Inflammatory macrophage treated with lipopolysaccharide for 4 hours (primary cell): Measurements from ENCODE around the gene MFSD6.
"Not testable (repeated sequence)": the region's sequence is repeated elsewhere in the genome, so short reads cannot be mapped to it uniquely, and the experiment has no call there.

Source experiments
- DNase-seq: peaks from one replicate; pipeline ENCODE4 v3.0.0-alpha.2; 2020

The MFSD6 gene

DNA sequence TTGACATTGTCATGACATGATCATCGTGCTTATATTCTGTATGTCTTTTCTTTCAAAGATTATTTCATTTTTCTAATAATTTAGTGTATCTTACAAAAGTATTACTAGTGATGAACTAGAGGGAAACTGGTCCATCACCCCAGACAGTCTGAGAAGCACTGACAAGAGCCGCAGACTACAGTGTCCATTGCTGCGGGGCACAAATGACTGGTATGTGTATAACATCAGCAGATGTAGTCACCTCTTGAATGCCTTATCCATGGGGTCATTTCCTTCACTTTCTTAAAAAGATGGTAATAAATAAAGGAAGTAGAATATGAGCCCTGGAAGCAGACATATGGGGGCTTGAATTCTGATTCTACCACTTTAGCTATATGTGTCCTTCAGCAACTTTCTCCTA, 96.8 kb downstream of the MFSD6 start:
- no peak for DNase-seq

DNA sequence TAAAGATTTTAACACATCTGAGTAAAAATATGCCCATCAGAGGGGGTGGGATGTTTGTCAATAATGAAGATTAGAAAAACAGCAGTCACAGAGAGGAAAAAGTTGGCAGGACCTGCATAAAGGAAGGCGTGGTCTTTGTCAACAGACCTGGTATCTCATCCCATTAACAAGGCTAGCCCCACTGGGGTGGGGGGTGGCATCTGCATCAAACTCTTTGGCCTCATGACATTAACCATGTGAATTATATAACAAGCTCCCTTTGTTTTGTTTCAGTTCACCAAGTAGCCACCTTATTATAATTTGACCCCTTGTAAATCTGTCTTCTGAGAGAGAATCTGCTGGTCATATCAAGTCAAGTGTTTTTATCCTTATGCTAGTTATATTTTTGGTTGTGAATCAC, 97.5 kb downstream of the MFSD6 start:
- no peak for DNase-seq

DNA sequence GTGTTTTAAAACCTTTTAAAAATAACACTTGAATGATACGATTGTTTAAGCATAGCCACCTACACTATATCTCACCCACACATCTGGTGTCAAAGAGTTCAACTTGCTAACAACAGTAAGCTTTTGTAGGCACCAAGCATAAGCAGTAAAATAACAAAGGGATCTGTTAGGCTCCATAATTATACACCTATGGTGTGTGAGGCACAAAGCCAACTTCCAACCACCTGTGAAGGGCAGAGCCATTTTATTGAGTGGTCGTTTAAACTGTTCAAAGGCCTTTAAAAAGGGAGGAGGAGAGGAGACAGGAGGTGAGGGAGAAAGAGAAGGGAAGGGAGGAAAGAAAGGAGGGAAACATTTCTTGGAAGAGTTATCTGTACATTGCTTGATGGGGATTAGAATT, 98.5 kb downstream of the MFSD6 start:
- no peak for DNase-seq

DNA sequence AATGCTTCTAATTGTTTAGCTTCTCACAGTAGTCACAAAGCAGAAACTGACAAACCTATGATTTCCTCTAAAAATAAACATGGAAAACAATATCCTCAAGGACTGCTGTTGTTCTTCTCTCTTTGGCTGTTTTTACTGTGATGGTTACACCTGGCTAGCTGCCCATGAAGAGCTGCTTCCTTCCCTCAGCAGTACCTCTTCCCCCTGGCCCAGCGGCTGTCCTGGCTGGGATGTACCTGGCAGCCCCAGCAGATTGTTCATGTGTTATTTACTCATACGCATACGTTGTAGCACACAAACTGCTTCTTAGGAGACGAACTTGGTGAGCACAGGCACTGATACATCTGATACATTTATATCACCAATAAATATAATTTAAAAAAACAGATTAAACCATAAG, 99.0 kb downstream of the MFSD6 start:
- DNase-seq: no peak

DNA sequence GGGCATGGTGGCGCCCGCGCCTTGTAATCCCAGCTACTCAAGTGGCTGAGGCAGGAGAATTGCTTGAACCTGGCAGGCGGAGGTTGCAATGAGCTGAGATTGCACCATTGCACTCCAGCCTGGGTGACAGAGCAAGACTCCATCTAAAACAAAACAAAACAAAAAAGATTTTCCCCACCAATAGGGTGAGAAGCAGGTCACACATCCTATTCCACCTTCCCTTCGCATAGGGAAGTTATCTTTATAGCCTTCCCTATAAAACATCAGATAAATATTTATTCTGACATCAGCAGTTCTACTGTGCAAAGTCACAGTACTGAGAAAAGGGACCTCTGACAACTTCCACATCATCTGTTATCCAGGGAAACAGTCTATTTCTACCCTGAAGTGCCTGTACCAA, 101.7 kb downstream of the MFSD6 start:
- not testable (repeated sequence) for DNase-seq

DNA sequence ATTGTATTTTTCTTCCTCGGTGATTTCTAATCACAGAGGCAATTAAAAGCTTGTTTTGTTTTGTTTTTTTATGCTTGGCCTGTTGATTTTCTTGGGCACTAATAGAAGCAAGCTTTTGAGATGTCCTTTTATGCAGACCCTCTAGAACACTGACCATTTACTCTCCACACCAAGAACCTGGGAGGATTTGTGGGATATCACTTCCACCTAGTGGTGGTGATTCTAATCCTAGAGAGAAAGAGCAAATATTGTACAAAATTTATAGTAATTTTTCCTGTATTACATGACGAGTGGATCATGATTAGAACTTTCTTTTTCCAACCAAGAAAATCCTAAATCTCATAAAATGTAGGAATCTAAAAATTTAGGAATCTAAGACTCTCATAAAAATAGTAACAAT, 102.9 kb downstream of the MFSD6 start:
- no peak for DNase-seq

DNA sequence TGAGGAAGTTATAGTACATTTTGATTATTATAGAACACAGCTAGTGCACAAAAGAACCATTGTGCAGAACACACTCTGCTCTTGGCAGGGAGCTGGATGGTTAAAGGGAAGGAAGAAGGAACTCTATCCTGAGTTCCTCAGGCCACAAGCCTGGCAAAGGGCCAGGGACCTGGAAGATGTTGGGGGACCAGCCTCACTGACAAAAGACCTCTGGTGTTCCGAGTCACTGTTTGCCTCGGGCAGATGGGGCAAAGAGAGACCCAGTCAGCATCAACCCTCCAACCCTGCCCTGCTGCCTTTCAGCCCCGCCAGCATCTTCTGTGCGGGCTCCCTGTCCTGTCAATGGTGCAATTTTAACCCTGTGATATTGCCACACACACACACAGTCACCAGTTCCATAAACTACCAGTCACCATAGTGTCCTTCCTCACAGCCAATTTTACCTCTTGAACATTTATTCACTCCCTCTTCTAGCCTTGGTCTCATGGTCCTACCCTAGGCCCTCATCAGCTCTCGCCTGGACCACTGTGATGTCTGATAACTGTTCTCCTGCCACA, 104.5 kb downstream of the MFSD6 start:
- peak; percentile 40 for DNase-seq

DNA sequence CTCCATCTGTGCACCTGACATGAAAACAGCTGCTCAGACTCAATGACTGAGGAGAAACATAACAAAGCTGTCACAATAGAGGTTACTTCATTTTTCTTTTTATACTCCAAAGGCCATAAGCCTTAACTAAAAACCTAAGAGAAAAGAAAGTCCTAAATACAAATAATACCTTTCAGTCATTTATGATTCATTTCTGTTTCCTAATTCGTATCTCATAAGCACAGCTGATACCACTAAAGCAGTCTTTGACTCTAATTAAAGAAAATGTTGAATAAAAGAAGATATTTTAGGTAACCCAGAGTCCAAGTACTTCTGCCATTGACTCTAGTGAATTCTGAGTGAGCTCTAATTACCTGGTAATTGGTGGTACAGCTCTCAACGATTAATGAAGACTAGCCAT, 105.7 kb downstream of the MFSD6 start:
- no peak for DNase-seq

DNA sequence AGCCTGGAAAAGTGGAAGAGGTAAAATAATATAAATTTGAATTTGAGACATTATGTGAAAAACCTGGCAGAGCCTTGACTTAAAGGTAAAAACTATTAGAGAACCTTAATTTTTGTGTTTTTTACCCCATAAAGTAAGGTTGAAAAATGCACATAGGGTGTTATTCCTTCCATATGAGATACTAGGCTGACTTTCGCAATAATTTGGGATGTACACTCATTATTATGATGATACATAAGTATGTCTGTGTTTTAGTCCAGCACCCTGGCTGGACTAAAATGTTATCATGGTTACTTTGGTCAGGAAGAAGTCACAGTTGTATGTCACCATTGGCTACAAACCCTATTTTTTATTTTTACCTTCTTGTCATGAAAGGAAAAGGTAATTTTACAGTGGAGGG, 106.5 kb downstream of the MFSD6 start:
- no peak for DNase-seq

DNA sequence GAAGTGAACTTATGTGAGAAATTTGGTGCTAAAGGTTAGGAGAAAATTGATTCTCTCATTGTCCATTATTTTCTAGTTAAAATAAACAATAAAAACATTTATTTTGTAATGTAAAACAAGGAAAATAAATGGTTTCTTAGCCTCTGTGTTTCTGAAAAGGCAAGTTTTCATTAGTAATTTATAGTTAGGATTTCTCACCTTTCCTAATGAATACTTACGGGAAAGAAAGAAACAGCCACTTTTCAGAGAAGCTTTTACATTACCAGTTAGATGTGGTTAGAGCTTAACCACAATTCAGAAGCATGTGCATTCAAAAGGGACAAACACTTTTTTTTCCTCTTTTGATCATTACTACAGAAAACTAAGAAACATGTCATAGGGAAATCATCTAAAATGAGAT, 107.5 kb downstream of the MFSD6 start:
- DNase-seq: no peak

DNA sequence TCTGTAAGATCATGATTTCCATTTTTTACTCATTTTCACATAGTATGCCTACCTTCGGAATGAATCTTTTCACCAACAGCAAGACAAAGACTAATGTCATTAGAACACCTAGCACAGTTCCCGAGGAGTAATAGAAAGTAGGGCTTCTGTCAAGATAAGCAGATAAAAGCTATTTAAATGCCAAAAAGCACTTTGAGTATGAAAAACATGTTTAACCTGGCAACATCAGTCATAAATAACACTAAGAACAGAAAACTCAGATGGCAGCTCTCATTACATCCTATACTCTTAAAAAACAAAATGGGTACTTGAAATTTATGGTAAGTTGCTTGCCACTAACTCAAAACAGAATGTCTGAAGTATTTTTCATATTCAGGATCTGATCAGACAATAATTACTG, 109.3 kb downstream of the MFSD6 start:
- no peak for DNase-seq

DNA sequence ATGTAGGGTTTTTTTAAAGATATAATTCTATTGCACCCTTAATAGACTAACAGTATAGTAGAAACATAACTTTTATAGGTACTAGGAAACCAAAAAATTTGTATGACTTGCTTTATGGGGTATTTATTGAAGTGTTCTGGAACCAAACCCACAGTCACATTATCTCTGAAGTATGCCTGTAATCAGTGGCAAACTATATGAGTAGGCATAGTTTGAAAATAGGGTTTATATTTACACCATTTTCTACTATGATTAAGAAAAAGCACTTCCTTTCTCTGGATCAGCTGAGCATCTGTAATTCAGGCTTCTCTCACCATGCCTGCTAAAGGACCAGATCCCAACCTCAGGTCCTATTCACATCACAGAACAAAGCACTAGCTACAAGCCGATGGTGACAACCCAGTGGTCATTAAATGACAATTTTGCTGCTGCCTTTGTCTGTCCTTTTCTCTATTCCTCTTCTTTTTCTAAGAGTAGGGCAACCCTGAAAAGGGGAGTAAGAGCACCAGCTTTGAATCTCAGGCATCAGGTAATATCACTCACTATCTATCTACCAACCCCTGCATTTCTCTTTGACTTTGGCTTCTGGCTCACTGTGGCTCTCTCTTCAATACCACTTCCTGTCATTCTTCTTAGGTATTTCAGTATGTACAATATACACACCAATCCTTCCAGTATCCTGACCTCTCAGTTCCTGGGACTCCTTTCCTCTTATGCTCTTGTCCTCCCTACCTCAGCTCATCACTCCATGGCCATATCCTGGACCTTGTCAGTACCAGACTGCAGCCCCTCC, 112.0 kb downstream of the MFSD6 start:
- DNase-seq: no peak

DNA sequence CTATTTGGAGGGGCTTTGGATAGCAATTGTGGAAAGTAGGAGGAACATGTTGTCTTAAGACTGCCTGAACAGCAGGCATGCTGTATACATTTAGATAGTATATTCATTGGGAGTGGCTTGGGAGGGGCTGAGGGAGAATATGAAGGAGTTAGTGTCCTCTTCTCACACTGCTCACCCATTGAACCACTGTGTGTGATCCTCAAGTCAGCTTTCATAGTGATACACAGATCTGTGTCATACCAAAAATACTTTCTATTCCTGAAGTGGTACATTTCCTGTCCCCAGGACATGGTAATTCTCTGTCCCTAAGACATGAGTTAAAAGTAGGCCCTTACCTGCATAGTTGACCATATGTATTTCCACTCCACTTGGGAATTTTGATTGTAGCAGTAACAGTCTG, 116.8 kb downstream of the MFSD6 start:
- no peak for DNase-seq

DNA sequence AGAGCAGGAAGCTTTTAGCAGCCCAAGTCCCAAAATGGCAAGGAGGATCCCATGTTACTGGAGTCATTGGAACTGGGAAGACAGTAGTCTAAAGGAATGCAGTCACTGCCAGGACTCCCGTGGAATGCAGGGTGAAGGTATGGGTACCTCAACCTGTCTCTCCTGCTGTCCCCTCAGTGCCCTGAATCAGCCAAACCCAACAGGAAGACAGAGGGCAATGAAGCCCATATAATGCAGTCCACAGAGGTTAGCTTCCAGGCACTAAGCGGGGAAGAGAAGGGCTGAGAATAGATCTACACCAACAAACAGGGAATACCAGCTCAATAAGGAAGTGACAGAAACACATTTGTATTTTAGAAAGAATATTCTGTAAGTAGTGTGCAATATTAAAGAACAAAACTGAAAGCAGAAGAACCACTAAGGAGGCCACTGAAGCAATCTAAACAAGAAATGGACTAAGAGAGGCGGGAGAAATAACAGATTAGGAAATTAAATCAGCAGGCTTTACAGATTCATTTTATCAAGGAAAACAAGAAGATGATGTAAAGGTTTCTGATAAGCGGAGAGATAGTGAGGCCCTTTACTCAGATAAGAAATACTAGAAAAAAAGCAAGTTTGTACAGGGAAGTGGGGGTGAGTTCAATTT, 118.1 kb downstream of the MFSD6 start:
- peak; percentile 86 for DNase-seq

DNA sequence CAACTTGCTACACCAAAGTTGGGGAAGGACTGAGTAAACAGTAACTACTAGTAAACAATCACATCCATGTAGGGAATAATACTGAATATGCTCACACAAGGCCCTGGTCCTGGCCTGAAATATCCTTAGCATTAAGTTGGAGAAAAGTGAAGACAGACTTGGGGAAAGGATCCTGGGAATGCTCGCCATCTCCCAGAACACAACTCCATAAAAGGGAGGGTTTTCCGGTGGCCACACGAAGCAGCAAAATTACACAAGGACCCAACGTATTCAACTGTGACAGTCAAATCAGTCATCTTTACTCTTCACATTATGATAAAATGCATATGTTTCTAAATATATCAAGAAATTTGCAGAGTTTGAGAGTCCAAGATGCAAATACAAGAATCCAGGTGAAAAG, 119.1 kb downstream of the MFSD6 start:
- DNase-seq: no peak

DNA sequence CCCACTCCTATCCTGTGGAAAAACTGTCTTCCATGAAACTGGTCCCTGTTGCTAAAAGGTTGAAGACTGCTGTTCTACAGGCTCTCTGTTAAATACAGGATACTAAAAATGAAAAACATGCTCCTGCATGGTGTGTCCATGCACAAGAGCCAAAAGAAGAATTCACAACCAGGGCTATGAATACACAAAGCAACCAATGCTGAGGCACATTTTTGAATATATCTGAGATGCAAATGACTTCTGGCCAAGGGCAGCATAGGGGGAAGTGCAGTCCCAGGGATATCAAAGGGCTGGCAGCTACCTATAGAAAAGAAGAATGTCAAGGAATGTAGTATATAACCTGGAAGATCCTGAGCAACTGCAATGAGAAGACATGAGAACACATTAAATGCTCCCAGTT, 119.8 kb downstream of the MFSD6 start:
- DNase-seq: no peak

DNA sequence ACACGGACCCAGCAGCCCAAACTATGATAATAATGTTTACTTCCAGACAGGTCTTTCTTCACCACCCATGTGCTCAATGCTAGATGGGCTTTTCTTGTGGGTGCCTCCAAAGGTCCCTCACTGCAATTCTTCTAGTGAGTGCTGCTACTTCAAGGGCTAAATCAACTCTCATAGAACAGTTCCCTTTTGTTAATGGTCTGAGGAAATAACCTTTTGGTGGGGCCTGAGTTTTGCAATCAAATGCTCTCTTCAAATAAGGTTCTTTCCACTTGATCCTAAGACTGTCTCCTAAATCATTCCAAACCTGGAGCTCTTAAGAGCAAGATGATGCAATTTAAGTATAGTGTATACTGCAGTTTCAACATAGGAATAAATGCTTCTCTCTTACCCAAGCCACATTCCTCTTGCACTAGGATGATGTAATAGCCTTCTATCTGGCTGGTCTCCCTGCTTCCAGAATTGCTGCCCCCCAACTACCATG, 120.4 kb downstream of the MFSD6 start:
- DNase-seq: peak; percentile 63

DNA sequence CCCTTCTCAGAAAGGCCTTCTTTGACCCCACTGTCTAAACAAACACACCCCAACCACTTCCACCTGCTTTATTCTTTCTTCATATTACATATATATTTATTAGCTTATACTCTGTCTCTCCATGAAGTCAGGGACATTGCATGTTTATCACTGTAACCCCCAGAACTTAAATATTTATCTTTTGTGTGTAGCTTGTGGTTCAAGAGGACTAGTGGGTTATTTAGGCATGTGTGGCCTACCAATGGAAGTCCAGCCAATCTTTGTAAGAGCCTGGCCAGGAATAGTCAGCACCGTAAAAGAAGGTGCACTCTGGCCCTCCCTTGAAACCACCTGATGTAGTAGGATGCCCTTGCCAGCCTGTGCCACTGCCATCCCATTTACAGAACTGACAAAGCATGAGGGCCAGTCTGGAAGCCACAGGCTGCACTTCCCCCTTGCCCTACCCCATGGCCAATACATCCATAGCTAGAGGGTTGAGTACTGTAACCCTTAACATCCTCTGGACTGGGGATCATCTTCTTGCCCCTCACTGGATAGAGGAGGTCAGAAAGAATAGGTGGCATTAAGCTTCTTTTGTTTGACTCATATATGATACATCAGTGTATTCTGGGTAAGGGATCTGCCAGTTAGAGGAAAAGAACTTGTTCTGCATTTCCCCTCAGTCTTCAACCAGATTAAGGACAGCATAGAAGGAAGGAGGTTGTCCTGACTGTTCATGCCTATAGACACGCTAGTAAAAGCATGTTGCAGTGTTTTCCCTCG, 121.5 kb downstream of the MFSD6 start:
- DNase-seq: peak; percentile 25

DNA sequence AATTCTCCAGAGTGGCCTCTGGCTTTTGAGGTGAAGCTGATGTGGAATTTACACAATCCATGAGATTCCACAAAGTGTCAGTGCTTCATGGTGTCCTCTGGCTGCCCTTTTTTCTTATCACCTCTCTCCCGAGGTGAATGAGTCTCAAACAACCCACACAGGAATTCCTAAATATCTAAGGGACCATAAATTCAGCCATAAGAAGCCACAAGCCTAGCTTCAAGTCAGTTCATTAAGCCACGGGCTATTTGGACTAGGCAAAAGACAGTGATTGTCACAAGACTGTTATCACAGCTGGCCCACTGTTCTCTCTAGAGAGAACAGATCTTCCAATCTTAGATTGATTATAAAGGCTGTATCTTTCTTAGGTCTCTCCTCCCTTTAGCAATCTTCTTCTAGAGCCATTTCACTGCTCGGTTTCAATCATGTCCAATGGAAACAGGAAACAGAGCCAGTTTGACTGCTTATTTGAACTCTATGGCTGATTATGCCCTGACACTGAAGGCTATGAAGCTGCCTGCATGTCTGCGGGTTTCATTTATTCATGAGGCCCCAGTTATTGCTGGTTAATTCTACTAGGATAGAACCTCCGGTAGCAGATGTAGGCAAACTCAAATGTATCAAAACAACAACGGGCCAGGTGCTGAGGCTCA, 122.2 kb downstream of the MFSD6 start:
- DNase-seq: peak; percentile 24

DNA sequence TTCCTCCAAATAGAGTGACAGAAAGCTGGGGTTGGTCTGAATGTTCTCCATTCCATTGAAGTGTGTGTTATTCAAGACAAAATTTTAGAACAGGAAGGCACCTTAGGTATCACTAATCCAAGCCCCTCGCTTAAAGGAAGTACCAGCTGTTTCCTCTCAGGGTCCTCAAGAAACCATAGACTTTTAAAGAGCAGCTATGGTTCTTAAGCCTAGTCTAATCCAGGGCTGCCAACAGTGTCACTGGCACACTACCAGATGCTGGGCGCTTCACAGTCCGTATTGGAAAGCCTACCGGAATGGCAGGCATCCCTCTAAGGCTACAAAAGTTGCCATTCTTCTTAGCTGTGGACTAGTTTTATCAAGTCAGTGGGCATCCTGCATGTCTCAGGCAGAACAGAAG, 124.4 kb downstream of the MFSD6 start:
- no peak for DNase-seq

DNA sequence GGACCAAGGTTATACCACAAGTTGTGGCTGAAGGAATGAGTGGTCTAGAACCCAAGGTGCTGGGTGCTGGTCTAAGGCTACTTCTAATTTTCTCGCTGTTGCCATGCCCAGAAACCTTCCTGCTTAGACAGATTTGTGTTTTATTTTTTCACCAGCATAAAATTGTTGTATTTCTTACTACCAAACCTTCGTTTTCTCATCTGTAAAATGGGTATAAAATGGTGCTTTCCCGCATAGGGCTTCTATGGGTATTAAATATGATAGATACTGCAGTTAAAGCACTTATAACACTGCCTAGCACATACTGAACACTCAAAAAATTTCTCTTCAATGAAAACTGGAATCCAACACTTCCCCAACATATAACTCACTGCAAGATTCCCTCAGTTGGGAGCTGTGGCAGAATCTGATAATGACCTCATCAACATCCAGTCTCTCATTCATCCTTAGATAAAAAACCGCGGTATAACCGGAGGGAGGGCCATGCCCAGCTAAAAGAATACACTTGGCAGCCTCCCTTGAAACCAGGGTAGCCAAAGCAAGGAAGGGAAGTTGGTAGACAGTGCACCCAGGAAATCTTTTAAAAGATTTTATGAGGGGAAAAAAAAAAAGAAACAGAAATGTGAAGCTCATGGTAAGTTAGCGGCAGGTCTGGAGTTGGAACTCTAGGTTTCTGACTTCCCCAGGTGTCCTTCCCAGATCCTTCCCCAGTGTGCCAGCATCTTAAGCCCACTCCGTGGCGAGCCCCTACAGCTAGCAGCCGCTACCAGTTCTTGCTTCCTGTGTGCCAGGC, 125.2 kb downstream of the MFSD6 start:
- no peak for DNase-seq

DNA sequence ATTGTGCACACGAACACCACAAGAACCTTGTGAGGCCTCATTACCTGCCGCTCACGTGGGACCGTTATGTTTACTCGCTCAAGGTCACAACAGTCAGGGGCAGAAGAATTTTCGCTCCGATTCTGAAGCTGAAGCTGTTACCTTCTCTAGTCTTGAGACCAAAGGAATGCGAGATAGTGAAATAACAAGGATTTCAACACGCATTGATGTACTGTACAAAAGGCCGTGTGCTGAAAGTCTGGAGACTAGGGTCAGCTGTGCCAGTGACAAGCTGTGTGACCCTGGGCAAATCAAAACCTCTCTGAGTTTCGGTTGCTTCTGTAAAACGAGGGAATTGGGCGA, 125.8 kb downstream of the MFSD6 start:
- DNase-seq: no peak
